ENCODE data around the gene SERPINF2.
"Not testable (repeated sequence)": the region's sequence is repeated elsewhere in the genome, so short reads cannot be mapped to it uniquely, and the experiment has no call there.

SERPINF2 gene

DNA sequence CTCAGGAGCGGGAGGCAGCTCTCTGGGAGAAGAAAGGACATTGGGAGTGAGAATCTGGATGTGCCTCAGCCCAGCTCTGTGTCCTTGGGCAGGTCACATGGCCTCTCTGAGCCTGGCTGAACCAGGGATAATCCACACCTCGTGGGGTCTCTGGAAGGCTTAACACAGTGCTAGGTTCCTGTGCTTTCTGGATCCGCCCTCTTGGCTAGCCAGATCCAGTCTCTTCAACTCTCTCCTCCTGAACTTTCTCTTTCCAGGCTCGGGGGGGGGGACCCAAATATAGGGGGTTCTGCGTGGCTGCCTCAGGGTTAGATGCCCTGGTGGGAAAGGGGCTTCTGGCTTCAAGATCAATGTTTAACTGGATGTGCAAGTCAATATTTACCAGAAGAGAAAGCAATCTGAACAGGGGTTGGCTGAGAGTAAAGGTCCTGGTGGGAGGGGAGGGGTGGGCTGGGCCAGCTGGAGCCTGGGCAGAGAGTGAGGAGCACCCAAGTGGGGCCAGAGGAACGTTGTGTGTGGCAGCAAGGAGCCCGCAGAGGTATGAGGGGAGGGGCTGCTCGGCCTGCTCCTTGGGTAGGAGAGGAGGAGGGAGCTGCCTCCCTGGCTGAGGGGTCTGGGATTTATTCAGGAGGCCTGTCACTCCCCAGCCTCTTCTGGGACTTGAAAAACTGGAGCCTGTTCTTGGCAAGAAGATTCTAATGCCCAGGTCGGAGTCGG is at the start of gene SERPINF2:
TSS of gene SERPINF2 (plus strand) at position 501 of the 717 bp plus-strand sequence. CDS start 2,125 bp downstream, outside the sequence.
- in situ Hi-C loops (cut with MboI; ENCODE audit: low sequenced_read_pairs): no loop called here

DNA sequence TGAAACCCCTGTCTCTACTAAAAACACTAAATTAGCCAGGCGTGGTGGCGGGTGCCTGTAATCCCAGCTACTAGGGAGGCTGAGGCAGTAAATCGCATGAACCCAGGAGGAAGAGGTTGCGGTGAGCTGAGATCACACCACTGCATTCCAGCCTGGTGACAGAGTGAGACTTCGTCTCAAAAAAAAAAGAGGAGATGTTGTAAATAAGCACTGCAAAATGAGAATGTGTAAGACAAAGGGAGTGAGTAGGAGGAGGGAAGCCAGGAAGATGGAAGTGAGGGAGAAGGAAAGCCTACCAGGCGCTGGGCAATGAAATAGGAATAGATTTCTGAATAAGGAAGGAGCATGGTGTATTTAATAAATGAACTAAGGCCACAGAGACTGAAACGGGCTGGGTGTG is 49.3 kb upstream of the SERPINF2 start:
- in situ Hi-C loops (cut with MboI; ENCODE audit: low sequenced_read_pairs): no loop called here

DNA sequence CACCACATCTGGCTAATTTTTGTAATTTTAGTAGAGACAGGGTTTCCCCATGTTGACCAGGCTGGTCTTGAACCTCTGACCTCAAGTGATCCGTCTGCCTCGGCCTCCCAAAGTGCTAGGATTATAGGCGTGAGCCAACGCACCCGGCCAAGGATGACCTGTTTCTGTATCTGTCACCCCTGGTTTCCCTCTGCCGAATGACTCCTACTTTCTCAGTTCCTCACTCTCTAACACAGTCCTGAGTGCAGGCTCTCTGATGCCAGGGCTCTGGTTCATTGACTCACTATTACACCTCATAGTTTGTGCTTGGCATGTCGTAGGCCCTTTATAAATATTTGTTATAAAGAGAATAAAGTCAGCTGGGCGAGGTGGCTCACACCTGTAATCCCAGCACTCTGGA is 47.3 kb upstream of the SERPINF2 start:
- in situ Hi-C loops (cut with MboI; ENCODE audit: low sequenced_read_pairs): no loop called here

DNA sequence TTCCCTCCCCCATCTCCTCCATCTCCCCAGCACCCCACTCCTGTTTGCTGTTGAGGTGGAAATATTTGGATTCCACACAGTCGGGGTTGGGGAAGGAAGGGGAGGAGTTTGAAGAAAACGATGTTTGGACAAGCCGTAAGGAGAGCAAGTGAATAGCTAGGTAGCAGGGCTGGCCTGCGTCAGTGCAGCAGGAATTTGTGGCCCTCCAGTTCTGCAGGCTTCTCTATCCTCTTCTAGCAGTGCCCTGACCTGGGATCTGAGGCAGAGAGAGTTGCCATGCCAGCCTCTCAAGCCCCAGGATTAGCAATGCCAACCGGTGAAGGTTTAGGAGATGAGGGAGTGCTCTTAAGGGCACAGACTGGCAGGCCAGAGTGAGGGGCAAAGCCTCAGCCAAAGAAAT is 45.0 kb upstream of the SERPINF2 start:
- in situ Hi-C loops (cut with MboI; ENCODE audit: low sequenced_read_pairs): no loop called here

DNA sequence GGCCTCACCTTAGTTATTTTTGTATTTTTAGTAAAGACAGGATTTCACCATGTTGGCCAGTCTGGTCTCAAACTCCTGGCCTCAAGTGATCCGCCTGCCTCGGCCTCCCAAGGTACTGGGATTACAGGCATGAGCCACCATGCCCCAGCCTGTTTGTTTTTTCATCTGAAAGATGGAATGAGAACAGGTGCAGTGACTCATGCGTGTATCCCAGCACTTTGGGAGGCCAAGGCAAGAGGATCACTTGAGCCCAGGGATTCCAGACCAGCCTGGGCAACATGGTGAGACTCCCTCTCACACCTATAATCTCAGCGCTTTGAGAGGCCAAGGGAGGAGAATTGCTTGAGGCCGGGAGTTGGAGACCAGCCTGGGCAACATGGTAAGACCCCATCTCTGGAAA is 42.8 kb upstream of the SERPINF2 start:
- in situ Hi-C loops (cut with MboI; ENCODE audit: low sequenced_read_pairs): not testable (repeated sequence)

DNA sequence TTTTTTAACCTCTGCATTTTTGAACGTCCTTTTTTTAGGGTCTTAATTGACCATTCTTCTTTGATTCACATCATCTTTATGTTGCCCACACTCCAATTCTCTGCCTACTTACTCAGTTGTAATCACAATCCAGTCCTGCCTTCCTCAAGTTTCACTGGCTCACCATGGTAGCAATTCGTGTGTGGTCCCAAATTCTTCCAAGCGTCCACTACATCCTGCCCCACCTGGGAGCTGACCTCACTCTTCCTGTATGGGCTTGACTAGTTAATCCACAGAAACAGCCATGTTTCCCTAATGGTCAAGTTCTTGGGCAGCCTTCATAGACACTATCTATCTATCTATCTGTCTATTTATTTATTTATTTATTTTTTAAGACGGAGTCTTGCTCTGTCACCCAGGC is 39.6 kb upstream of the SERPINF2 start:
- in situ Hi-C loops (cut with MboI; ENCODE audit: low sequenced_read_pairs): no loop called here

DNA sequence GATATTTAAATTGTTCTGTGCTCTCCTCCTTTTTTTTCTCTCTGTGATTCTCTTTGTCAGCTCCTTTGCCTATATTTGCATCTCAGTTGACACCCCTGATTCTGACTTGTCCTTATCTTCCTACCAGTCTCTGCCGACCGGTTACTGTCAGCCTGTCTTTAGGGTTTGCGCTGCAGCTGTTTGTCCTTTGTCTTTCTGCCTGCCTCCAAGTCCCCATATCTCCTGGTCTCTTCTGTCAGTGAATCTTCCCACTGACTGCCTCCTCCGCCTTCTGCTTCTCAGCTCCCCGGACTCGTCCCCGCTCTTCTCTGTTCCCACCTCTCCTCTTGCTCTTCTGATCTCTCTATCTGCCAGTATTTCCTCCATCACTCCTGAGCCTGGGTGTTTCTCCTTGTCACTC is 37.7 kb upstream of the SERPINF2 start:
- in situ Hi-C loops (cut with MboI; ENCODE audit: low sequenced_read_pairs): no loop called here

DNA sequence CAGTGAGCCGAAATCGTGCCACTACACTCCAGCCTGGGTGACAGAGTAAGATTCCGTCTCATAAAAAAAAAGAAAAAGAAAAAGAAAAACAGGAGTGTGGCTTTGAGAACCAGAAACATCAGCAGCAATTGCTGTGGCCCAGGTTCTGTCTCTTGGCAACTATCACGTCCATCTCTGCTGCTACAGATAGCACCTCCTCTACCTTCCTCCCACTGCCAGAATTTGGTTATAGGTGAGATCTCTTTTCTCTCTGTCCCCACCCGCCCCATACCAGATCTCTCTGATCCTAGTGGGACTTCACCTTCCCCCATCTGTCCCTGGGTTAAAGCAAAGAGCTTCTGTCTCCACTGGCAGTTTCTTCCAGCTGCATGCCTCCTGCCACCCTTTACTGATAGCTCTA is 35.6 kb upstream of the SERPINF2 start:
- in situ Hi-C loops (cut with MboI; ENCODE audit: low sequenced_read_pairs): no loop called here

DNA sequence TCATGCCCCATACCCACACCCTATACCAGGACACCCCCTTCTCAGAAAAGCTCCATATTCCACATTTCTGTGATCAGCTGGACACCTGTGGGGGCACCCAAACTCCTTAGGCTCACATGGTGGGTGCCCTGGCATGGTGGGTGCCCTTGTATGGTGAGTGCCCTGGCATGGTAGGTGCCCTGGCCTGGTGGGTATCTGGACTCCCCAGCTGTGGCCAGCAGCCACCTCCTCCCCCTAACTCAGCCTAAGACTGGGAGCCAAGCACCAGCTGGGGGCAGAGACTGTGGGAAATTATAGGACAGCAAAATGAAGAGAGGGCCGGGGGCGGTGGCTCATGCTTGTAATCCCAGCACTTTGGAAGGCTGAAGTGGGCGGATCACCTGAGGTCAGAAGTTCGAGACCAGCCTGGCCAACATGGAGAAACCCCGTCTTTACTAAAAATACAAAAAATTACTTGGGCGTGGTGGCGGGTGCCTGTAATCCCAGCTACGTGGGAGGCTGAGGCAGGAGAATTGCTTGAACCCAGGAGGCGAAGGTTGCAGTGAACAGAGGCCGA is 33.8 kb upstream of the SERPINF2 start:
- in situ Hi-C loops (cut with MboI; ENCODE audit: low sequenced_read_pairs): not testable (repeated sequence)

DNA sequence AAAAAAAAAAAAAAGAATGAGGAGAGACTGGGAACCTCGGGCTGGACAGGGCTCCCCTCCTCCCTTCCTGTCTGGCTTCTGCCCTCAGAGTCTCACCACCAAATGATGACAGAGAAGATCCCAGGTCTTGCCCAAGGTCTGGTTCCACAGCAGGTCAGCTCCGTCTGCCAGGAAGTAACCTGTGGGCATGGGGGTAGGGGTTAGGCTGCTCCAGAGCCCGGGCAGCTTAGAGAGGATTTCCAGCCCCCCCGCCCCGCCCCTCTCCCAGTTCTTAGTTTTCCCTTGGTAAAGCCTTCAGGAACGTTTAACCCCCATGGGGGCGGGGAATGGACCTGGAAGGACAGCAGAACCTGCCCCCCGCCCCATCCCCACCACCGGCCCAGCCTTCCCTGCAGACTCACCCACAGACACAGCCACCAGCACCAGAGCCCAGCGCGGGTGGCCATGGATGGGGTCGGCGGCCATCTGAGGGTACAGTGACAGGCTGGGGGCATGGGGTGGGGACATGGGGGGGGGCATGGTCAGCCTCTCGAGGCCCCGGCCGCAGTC is 33.2 kb upstream of the SERPINF2 start:
- in situ Hi-C loops (cut with MboI; ENCODE audit: low sequenced_read_pairs): no loop called here

DNA sequence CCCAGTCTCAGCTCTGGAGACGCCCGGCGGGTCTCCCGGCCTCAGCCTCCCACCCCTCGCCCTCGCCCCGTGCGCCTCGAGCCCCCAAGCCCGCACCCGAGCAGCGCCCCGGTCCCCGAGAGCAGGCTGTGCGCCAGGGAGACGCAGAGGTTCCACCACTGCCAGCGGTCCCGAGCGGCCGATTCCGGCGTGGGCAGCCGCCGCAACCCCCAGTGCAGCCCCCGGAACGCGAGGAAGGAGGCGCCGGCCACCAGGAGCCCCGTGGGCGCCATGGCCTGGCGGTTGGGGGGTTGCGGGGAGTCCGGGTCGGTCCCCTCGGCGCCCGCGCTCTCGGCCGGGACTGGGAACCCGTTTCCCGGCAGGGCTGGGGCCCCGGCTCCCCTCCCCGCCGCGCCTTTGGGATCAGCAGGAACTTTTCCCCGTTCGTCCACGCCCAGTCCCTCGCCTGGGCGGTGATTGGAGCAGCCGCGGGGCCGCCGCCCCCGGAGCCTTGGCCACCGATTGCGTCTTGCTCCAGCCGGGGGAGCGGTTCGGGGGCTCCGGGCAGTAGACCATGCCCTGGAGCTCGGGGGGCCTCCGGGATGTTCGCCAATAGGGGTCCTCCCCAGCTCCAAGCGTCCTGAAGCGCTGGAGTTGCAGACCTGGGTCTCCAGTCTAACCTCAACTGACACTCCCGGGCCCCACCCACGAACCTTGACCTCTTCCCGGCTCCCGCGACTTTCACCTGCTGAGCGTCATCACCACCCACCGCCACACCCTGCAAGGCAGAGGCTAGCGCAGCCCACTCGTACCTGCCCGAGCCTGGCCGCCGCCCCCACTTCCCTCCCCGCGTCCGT is 32.5 kb upstream of the SERPINF2 start, which contains the start of gene TLCD2:
TSS of gene TLCD2 (minus strand) at position 407 of the 836 bp plus-strand sequence. CDS start at position 272, 135 bp downstream.
- in situ Hi-C loops (cut with MboI; ENCODE audit: low sequenced_read_pairs): no loop called here

DNA sequence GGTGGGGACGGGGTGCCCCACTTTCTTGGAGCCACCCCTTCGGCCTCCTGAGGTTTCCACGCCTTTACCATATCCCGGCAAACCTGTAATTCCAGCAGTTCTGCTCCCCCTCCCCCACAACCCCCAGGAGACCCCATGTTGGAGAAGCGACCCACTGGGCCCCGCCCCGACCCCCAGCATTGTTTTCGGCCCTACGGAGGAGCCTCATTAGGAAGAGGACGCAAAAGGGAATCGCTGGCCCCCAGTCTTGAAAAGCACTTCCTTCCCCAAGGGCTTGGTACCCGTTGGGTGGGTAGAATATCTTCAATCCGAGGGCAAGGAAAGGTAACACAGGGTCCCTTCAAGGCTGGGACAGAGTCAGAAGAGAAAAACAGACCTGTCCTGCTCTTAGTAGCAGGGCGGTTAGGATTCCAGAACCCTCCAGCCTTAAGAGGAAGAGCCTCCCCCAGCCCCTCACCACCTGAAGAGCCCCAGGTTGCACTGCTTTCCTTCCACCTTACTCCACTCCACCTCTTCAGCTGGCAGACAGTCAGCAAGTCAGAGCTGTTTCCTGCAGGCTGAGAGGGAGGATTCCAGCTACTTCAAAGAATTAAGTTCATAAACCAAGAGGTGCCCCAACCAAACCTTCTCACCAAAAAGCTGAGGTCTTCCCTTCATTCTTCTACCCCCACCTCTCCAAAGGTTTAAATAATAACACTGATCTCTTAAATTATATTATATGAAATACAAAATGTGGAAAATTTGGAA is 31.7 kb upstream of the SERPINF2 start:
- in situ Hi-C loops (cut with MboI; ENCODE audit: low sequenced_read_pairs): no loop called here

DNA sequence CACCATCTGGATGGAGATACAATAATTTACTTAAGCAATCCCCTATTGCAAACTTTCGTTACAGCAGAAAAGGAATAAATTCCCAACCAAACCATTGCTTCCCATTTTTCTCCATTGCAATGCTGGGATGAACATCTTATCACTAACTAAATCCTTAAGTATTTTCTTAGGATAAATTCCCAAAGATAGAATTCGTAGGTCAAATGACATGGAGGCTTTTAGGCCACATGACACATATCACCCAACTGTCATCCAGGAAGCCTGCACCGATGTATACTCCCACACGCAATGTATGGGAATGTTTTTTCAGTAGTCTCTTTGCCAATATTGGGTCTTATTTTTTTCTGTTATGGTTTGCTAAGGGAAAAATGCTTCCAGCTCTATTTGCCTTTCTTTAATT is 30.9 kb upstream of the SERPINF2 start:
- in situ Hi-C loops (cut with MboI; ENCODE audit: low sequenced_read_pairs): no loop called here

DNA sequence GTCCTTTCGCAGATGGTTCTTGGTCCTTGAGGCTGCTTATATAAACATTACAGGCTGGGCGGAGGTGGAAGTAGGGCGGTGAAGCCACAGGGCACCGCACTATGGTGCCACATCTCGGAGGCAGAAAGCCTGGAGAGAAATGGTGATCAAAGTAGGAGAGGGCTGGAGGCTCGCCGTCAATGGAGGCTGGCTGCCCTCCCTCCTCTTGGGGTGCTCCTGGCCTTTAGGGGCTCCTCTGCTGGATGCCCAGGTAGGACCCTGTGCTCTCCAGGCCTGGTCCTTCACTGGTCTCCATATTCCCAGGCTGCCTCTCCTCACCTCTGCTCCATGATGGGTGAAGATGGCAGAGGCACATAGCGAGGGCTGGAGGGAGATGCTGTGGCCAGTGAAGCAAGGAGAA is 30.4 kb upstream of the SERPINF2 start:
- in situ Hi-C loops (cut with MboI; ENCODE audit: low sequenced_read_pairs): no loop called here

DNA sequence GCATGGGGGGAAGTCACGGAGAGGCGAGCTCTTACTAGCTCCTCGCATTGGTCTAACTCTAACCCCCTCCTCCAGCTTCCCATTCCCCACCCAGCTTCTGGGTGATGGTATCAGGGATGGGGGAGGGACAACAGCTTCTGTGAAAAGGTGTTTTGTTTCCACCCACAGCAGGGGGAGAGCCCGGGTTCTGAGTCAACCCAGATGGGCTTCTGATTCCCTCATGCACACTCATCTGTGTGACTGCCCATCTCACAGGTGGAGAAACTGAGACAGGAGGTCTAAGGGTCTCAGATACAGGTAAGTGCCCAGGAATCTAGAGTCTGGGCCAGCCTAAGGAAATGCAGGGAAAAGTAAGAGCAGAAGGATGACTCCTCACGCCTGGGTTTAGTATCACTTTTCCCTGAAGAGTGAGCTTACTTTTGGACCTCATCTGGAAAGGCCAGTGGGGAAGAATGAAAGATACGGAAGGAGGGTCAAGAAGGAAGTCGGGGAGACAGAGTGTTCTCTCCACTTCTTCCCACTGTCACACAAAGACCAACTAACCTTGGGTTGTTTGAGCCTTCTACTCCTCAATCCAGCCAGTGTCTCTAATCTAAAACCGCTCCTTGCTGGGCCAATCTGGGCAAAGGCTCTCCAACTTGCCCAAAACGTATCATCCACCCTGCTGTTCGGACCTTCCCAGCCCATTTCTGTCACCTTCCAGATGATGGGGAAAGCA is 29.4 kb upstream of the SERPINF2 start:
- in situ Hi-C loops (cut with MboI; ENCODE audit: low sequenced_read_pairs): no loop called here

DNA sequence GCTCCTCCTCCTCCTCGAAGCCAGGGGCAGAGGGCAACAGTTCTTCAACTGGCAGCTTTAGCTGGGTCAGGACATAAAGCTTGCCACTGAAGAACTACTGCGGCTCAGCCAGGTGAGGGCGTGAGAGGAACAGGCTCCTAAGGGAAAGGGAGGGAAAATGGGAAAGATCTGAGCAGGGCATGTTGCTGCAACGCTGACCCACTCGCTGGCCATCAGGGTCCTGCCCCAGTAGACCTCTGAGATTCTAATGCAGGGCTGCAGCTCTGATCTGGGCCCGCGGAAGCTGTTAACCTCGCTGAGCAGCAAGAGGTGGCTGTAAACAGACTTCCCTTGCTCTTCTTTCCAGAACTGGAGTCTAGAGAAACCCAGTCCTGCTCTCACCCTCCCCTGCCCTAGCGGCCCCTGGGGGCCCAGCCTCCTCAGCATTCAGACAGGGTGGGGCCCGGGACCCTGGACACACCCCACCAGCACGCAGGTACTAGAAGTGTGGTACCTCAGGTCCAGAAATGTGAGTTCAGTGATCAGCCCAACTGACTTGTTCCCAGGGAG is 28.7 kb upstream of the SERPINF2 start:
- in situ Hi-C loops (cut with MboI; ENCODE audit: low sequenced_read_pairs): no loop called here

DNA sequence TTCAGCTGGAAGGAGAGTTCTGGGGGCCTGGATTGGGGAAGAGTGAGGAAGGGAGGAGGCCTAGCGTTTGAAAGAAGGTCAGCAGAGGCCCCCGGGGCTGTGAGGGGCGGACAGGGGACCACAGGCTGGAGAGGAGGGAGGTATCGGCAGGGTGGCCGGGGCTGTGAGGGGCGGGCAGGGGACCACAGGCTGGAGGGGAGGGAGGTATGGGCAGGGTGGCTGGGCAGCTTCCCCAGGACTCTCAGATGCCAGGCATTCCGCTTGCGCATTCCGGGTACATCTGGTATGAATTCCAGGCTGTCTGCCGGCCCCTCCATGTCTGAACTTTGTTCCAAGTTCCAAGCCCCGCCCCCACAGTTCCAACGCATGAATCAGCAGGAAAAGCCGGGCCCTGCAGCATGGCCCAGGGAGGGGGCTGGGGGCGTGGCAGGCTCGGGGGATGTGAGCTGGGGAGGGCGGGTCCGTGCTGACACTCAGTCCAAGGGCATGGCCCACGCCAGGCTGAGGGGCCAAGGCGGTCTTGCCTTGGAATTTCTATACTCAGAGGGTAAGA is 28.2 kb upstream of the SERPINF2 start:
- in situ Hi-C loops (cut with MboI; ENCODE audit: low sequenced_read_pairs): no loop called here

DNA sequence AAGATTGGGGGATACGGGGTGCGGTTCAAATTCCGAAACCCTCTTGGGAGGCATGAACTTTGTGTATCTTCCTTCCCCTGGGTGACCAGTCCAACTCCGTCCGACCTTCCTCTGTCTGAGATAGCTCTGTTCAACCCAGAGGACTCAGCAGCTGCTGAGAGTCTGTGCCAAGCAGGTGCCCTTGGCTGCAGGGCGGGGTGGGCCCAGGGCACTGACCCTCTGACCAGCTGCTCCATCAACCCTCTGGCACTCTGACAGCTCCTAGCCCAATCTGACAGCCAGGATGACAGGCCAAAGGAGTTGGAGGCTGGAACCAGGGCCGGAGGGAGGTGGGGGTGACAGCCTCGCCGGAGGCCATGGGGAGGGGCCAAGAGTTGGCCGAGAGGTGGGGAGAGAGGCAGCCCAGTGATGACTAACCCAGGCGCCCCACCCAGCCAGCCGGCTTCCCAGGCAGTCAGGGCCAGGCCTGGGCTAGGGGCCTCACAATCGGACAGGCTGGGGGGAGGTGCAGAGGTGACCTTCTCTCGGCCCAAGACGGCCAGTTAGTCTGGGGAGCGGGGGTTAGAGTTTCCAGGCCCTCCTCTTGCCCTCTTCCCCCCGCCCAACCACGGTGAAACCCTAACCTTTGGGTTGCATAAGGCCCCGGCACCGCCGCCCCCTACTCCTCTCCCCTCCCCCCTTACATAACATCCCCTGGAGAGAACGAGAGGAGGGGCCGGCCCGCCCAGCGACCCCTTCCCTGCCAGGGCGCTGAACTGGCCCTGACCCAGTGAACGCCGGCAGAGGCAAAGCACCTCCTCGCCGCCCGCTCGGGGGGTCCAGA is 27.5 kb upstream of the SERPINF2 start:
- in situ Hi-C loops (cut with MboI; ENCODE audit: low sequenced_read_pairs): no loop called here

DNA sequence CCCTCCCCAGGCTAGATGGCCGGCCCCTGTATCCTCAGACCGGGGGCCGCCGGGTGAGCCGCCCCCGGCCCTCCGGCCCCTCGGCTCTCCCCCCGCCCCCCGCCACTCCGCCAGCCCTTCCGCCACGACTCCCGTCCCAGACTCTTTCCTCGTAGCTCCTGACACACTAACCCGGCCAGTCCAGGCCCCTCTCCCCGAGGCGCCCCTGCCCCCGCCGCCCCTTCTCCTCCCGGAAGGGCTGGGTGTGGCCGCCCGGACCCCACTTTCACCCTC is 26.9 kb upstream of the SERPINF2 start:
- in situ Hi-C loops (cut with MboI; ENCODE audit: low sequenced_read_pairs): no loop called here
